ENCODE results near the gene GSG1L.
A peak's percentile ranks its signal among the peaks of the same experiment; 100 is the strongest.
"Not testable (repeated sequence)": the region's sequence is repeated elsewhere in the genome, so short reads cannot be mapped to it uniquely, and the experiment has no call there.

The GSG1L gene

GRCh38 chr16:27983244-27983643, 80.3 kb downstream of the GSG1L start:
- no peak for DNase-seq (ENCODE audit: low read depth)
- TF ChIP-seq CTCF (conservative IDR thresholded peaks at IDR 0.05; ENCODE audit: low read length), result no peak
- H3K4me3 ChIP-seq (ENCODE audit: low read length), result no peak overlapping the region

- no peak for DNase-seq (ENCODE audit: low read depth)
- H3K4me3 ChIP-seq (ENCODE audit: low read length), result no peak overlapping the region
- TF ChIP-seq CTCF (conservative IDR thresholded peaks at IDR 0.05; ENCODE audit: low read length), result no peak
Measured at GRCh38 chr16:27982184-27982583, 81.3 kb downstream of the GSG1L start.

GRCh38 chr16:27980919-27981700, 82.4 kb downstream of the GSG1L start:
- TF ChIP-seq CTCF (conservative IDR thresholded peaks at IDR 0.05; ENCODE audit: low read length), result no peak
- no peak overlapping the region for H3K4me3 ChIP-seq (ENCODE audit: low read length)
- no peak for DNase-seq (ENCODE audit: low read depth)

- no peak for TF ChIP-seq CTCF (conservative IDR thresholded peaks at IDR 0.05; ENCODE audit: low read length)
- no peak for DNase-seq (ENCODE audit: low read depth)
- H3K4me3 ChIP-seq (ENCODE audit: low read length), result no peak overlapping the region
Measured at GRCh38 chr16:27980076-27980775, 83.3 kb downstream of the GSG1L start.

GRCh38 chr16:27979668-27980067, 83.8 kb downstream of the GSG1L start:
- H3K4me3 ChIP-seq (ENCODE audit: low read length); DNase-seq (ENCODE audit: low read depth): not testable (repeated sequence)

- TF ChIP-seq CTCF (conservative IDR thresholded peaks at IDR 0.05; ENCODE audit: low read length), result no peak
- H3K4me3 ChIP-seq (ENCODE audit: low read length), result no peak overlapping the region
- DNase-seq (ENCODE audit: low read depth), result no peak
Measured at GRCh38 chr16:27978876-27979275, 84.6 kb downstream of the GSG1L start.

- no peak overlapping the region for H3K4me3 ChIP-seq (ENCODE audit: low read length)
- peak; percentile 44 for DNase-seq (ENCODE audit: low read depth)
- no peak for TF ChIP-seq CTCF (conservative IDR thresholded peaks at IDR 0.05; ENCODE audit: low read length)
Measured at GRCh38 chr16:27977966-27978365, 85.5 kb downstream of the GSG1L start.

Measured in AG10803 (cell line).